Measurements from ENCODE around the gene TRAPPC12.

DNA sequence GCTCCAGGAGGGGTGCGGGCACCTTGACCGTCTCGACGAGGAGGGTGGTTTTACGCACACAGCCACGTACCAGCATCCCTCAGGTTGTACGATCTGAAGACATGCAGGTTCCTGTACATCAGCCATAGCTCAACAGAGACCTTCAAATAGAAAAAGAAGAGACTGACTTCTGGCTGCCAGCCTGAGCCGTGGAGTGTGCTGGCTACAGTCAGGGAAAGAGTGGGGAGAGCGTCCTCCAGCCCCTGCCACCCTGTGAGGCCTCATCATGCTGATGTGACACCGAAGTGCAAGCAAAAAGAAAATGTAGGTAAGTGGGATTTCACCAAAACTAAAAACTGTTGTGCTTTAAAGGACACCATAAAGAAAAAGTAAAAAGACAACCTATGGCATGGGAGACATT lies 92.8 kb downstream of the TRAPPC12 start:
- TF ChIP-seq, protein P1, sequence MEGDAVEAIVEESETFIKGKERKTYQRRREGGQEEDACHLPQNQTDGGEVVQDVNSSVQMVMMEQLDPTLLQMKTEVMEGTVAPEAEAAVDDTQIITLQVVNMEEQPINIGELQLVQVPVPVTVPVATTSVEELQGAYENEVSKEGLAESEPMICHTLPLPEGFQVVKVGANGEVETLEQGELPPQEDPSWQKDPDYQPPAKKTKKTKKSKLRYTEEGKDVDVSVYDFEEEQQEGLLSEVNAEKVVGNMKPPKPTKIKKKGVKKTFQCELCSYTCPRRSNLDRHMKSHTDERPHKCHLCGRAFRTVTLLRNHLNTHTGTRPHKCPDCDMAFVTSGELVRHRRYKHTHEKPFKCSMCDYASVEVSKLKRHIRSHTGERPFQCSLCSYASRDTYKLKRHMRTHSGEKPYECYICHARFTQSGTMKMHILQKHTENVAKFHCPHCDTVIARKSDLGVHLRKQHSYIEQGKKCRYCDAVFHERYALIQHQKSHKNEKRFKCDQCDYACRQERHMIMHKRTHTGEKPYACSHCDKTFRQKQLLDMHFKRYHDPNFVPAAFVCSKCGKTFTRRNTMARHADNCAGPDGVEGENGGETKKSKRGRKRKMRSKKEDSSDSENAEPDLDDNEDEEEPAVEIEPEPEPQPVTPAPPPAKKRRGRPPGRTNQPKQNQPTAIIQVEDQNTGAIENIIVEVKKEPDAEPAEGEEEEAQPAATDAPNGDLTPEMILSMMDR (IDR thresholded peaks at IDR 0.05) = no peak
- no peak for TF ChIP-seq POLR2A (IDR thresholded peaks at IDR 0.05)

Data from thyroid gland (tissue), 4 donors.